ENCODE results near the gene KIF6.

The KIF6 gene

DNA sequence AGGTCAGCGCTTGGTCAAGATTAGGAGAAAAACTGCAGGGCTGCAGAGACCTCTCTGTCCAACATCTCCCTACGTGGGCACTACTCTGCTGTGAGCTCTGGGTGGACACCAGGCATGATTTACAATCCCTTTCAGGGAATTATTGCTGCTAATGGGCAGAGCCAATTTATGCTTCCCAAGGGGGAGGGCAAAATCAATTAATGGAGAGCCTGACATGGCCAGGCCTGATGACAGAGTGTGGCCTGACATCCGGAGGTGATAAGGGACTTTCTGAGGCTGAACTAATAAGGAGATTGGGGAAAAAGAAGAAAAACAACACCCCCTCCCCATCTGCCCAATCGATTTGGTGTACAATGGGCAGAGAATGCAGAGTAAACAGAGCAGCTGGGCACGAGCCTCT is 397.7 kb downstream of the KIF6 start:
- TF ChIP-seq, protein P1, sequence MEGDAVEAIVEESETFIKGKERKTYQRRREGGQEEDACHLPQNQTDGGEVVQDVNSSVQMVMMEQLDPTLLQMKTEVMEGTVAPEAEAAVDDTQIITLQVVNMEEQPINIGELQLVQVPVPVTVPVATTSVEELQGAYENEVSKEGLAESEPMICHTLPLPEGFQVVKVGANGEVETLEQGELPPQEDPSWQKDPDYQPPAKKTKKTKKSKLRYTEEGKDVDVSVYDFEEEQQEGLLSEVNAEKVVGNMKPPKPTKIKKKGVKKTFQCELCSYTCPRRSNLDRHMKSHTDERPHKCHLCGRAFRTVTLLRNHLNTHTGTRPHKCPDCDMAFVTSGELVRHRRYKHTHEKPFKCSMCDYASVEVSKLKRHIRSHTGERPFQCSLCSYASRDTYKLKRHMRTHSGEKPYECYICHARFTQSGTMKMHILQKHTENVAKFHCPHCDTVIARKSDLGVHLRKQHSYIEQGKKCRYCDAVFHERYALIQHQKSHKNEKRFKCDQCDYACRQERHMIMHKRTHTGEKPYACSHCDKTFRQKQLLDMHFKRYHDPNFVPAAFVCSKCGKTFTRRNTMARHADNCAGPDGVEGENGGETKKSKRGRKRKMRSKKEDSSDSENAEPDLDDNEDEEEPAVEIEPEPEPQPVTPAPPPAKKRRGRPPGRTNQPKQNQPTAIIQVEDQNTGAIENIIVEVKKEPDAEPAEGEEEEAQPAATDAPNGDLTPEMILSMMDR (IDR thresholded peaks at IDR 0.05; ENCODE audit: insufficient read depth, low read length): no peak
- TF ChIP-seq GABPA (IDR thresholded peaks at IDR 0.05; ENCODE audit: low read depth) (no peak), POLR2AphosphoS5 (IDR thresholded peaks at IDR 0.05; ENCODE audit: low read depth) (no peak), SPI1 (IDR thresholded peaks at IDR 0.05; ENCODE audit: borderline replicate concordance, low read depth) (no peak)
- TF ChIP-seq, protein P2, sequence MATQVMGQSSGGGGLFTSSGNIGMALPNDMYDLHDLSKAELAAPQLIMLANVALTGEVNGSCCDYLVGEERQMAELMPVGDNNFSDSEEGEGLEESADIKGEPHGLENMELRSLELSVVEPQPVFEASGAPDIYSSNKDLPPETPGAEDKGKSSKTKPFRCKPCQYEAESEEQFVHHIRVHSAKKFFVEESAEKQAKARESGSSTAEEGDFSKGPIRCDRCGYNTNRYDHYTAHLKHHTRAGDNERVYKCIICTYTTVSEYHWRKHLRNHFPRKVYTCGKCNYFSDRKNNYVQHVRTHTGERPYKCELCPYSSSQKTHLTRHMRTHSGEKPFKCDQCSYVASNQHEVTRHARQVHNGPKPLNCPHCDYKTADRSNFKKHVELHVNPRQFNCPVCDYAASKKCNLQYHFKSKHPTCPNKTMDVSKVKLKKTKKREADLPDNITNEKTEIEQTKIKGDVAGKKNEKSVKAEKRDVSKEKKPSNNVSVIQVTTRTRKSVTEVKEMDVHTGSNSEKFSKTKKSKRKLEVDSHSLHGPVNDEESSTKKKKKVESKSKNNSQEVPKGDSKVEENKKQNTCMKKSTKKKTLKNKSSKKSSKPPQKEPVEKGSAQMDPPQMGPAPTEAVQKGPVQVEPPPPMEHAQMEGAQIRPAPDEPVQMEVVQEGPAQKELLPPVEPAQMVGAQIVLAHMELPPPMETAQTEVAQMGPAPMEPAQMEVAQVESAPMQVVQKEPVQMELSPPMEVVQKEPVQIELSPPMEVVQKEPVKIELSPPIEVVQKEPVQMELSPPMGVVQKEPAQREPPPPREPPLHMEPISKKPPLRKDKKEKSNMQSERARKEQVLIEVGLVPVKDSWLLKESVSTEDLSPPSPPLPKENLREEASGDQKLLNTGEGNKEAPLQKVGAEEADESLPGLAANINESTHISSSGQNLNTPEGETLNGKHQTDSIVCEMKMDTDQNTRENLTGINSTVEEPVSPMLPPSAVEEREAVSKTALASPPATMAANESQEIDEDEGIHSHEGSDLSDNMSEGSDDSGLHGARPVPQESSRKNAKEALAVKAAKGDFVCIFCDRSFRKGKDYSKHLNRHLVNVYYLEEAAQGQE (IDR thresholded peaks at IDR 0.05; ENCODE audit: insufficient replicate concordance, low read depth): no peak
- Histone ChIP-seq H3K27me3 (ENCODE audit: insufficient read depth, poor library complexity, severe bottlenecking) (no peaks in the 10 kb centered on the region), H3K27ac (replicated peaks) (no peak overlapping the region), H3K4me3 (replicated peaks; ENCODE audit: insufficient read depth, low read length) (no peak overlapping the region)
- no peak for DNase-seq (ENCODE audit: low read depth in 1 of 2, low spot score in 1 of 2)

DNA sequence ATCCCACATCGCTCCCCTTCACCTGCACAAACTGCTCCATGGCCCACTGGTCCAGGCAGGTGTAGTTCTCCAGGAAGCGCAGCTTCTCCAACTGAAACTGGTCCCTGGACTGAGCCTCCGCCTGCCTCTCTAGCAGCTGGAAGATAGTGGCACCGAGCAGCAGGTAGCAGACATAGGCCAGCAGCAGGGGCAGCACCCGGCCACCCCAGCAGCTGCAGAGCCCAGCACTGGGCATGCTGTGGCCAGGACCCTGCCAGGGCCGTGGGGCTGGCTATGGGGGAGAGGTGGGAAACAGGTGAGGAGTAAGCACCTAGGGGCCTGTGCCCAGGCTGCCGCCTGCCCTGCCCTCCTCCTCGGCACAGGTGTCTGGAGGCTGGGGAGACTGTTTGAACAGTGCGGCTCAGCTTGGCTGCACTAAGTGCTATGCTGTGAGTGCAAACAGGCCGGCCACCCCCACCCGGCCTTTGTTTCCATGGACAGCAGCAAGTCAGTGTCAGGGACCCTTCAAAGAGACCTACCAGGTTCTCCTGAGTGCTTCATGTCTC is 402.8 kb downstream of the KIF6 start, which contains the start of gene KCNK16:
TSS of gene KCNK16 (minus strand) at position 397 of the 545 bp plus-strand sequence. CDS start at position 235, 162 bp downstream.
- no peak within 1 kb of the TSS for H3K4me3 ChIP-seq (replicated peaks; ENCODE audit: insufficient read depth, low read length)
- no peak for DNase-seq (ENCODE audit: low read depth in 1 of 2, low spot score in 1 of 2)
- TF ChIP-seq, protein P2 (IDR thresholded peaks at IDR 0.05; ENCODE audit: insufficient replicate concordance, low read depth): no peak
- TF ChIP-seq GABPA (IDR thresholded peaks at IDR 0.05; ENCODE audit: low read depth) (no peak), POLR2AphosphoS5 (IDR thresholded peaks at IDR 0.05; ENCODE audit: low read depth) (no peak), SPI1 (IDR thresholded peaks at IDR 0.05; ENCODE audit: borderline replicate concordance, low read depth) (no peak)
- TF ChIP-seq, protein P1 (IDR thresholded peaks at IDR 0.05; ENCODE audit: insufficient read depth, low read length): no peak
- no peak within 1 kb of the TSS for H3K27ac ChIP-seq (replicated peaks)
- no peaks in the 10 kb centered on the region for H3K27me3 ChIP-seq (ENCODE audit: insufficient read depth, poor library complexity, severe bottlenecking)

DNA sequence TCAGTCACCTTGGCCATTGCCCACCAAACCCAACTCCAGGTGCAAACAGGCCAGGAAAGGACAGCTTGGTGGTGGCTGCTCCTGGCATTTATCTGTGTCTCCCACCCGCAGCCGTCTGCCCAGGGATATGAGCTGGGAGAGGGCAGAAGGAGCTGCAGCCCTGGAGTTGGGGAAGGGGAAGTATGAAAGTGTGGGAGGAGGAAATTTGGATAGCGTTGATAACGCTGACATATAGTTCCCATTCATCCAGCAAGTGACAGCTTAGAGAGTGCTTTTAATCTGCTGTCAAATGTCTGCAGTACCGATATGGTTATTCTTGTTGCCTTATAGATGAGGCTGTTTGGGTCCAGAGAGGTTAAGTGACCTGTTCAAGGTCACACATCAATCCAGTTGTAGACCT is 403.4 kb downstream of the KIF6 start:
- H3K27me3 ChIP-seq (ENCODE audit: insufficient read depth, poor library complexity, severe bottlenecking): no peaks in the 10 kb centered on the region
- H3K4me3 ChIP-seq (replicated peaks; ENCODE audit: insufficient read depth, low read length): no peak overlapping the region
- no peak for DNase-seq (ENCODE audit: low read depth in 1 of 2, low spot score in 1 of 2)
- TF ChIP-seq POLR2AphosphoS5 (IDR thresholded peaks at IDR 0.05; ENCODE audit: low read depth): no peak
- TF ChIP-seq SPI1 (IDR thresholded peaks at IDR 0.05; ENCODE audit: borderline replicate concordance, low read depth): no peak
- TF ChIP-seq GABPA (IDR thresholded peaks at IDR 0.05; ENCODE audit: low read depth): no peak
- TF ChIP-seq, protein P1 (IDR thresholded peaks at IDR 0.05; ENCODE audit: insufficient read depth, low read length): no peak
- TF ChIP-seq, protein P2 (IDR thresholded peaks at IDR 0.05; ENCODE audit: insufficient replicate concordance, low read depth): no peak
- no peak overlapping the region for H3K27ac ChIP-seq (replicated peaks)
